ENCODE measurements around the gene IL31. TPM values are rescaled to one million over a fixed set of nuclear protein-coding genes. Genes with fewer than 3 reads are reported as not detected.

IL31 gene
- total RNA-seq (not detected), polyA plus RNA-seq (not detected)

GRCh38 chr12:122174155-122174845 is at the start of gene IL31:
TSS of gene IL31 (minus strand) at chr12:122174221. CDS start at chr12:122174172, 49 bp downstream.
- intact Hi-C loops (cut with DNase I): no loop called here
- 76 to 80% methylated on average over 17 of the region's 17 CpGs for WGBS, 2 donors
- no peaks in the 10 kb centered on the region for H3K36me3 ChIP-seq
- no peak for ATAC-seq
- no peak for FAIRE-seq
- H3K4me3 ChIP-seq: no peak within 1 kb of the TSS
- no peak for TF ChIP-seq CTCF (IDR thresholded peaks at IDR 0.05)
- H3K4me1 ChIP-seq: no peaks in the 10 kb centered on the region
- no peak for DNase-seq
- no peak within 1 kb of the TSS for H3K27ac ChIP-seq
- H3K9me3 ChIP-seq: no peaks in the 10 kb centered on the region
- H3K27me3 ChIP-seq: no peaks in the 10 kb centered on the region

GRCh38 chr12:122216445-122216844 is 42.4 kb upstream of the IL31 start:
- Histone ChIP-seq H3K36me3 (peaks cover 11 to 67% (median 19%) of the 10 kb centered on the region in 3 donors), H3K4me1 (no peaks in the 10 kb centered on the region), H3K4me3 (no peak overlapping the region), H3K27me3 (no peaks in the 10 kb centered on the region), H3K9me3 (no peaks in the 10 kb centered on the region), H3K27ac (no peak overlapping the region)
- FAIRE-seq (no peak), DNase-seq (no peak), ATAC-seq (no peak)
- 92 to 97% methylated on average over 1 of the region's 1 CpG for WGBS, 2 donors
- TF ChIP-seq CTCF (IDR thresholded peaks at IDR 0.05): no peak
- intact Hi-C loops (cut with DNase I): no loop called here

GRCh38 chr12:122215771-122216170 is 41.8 kb upstream of the IL31 start:
- no peaks in the 10 kb centered on the region for H3K27me3 ChIP-seq
- no peak for TF ChIP-seq CTCF (IDR thresholded peaks at IDR 0.05)
- FAIRE-seq (no peak), DNase-seq (no peak), ATAC-seq (no peak)
- no peak overlapping the region for H3K4me3 ChIP-seq
- H3K4me1 ChIP-seq: no peaks in the 10 kb centered on the region
- WGBS, 2 donors: 83 to 89% methylated on average over 5 of the region's 5 CpGs
- intact Hi-C loops (cut with DNase I): no loop called here
- no peak overlapping the region for H3K27ac ChIP-seq
- no peaks in the 10 kb centered on the region for H3K9me3 ChIP-seq
- H3K36me3 ChIP-seq: peaks cover 15 to 67% (median 19%) of the 10 kb centered on the region in 3 donors

GRCh38 chr12:122208073-122208820 is 34.2 kb upstream of the IL31 start:
- no peaks in the 10 kb centered on the region for H3K9me3 ChIP-seq
- no peaks in the 10 kb centered on the region for H3K27me3 ChIP-seq
- TF ChIP-seq CTCF (IDR thresholded peaks at IDR 0.05): no peak
- ATAC-seq (no peak), FAIRE-seq (no peak), DNase-seq (no peak)
- H3K36me3 ChIP-seq: peaks cover 6 to 55% (median 24%) of the 10 kb centered on the region in 3 donors
- intact Hi-C loops (cut with DNase I): no loop called here
- no peak overlapping the region for H3K27ac ChIP-seq
- peaks cover 0 to 7% (median 0%) of the 10 kb centered on the region in 3 donors for H3K4me1 ChIP-seq
- 92 to 95% methylated on average over 18 of the region's 18 CpGs for WGBS, 2 donors
- H3K4me3 ChIP-seq: no peak overlapping the region

- intact Hi-C loops (cut with DNase I): no loop called here
- Histone ChIP-seq H3K4me1 (peaks cover 0 to 7% (median 5%) of the 10 kb centered on the region in 3 donors), H3K36me3 (peaks cover 6 to 46% (median 18%) of the 10 kb centered on the region in 3 donors), H3K9me3 (no peaks in the 10 kb centered on the region), H3K27ac (no peak overlapping the region), H3K27me3 (no peaks in the 10 kb centered on the region), H3K4me3 (no peak overlapping the region)
- DNase-seq: no peak
- no peak for FAIRE-seq
- no peak for ATAC-seq
- no peak for TF ChIP-seq CTCF (IDR thresholded peaks at IDR 0.05)
- 76 to 79% methylated on average over 8 of the region's 8 CpGs for WGBS, 2 donors
Measured at GRCh38 chr12:122207391-122207790, 33.4 kb upstream of the IL31 start.

All from pancreas (tissue), 10 donors.